ENCODE data around the gene SLC35F2.
"Not testable (repeated sequence)": the region's sequence is repeated elsewhere in the genome, so short reads cannot be mapped to it uniquely, and the experiment has no call there.

Gene SLC35F2

GRCh38 chr11:107864591-107864990, 6.0 kb upstream of the SLC35F2 start:
- no peak for TF ChIP-seq CTCF (IDR thresholded peaks at IDR 0.05; ENCODE audit: insufficient read depth, low read length, poor library complexity, severe bottlenecking)
- no peak overlapping the region for H3K4me3 ChIP-seq (replicated peaks; ENCODE audit: low read depth, low read length)
- no peaks in the 10 kb centered on the region for H3K36me3 ChIP-seq (ENCODE audit: control insufficient read depth, insufficient read depth, low read length)
- H3K27me3 ChIP-seq (replicated peaks; ENCODE audit: control insufficient read depth, insufficient read depth, low read length), result no peaks in the 10 kb centered on the region
- DNase-seq (ENCODE audit: extremely low read depth, insufficient read length), result no peak

GRCh38 chr11:107860688-107861087, 2.1 kb upstream of the SLC35F2 start:
- no peak for DNase-seq (ENCODE audit: extremely low read depth, insufficient read length)
- Histone ChIP-seq H3K4me3 (replicated peaks; ENCODE audit: low read depth, low read length) (no peak overlapping the region), H3K27me3 (replicated peaks; ENCODE audit: control insufficient read depth, insufficient read depth, low read length) (no peaks in the 10 kb centered on the region), H3K36me3 (ENCODE audit: control insufficient read depth, insufficient read depth, low read length) (no peaks in the 10 kb centered on the region)
- no peak for TF ChIP-seq CTCF (IDR thresholded peaks at IDR 0.05; ENCODE audit: insufficient read depth, low read length, poor library complexity, severe bottlenecking)

- not testable (repeated sequence) for H3K4me3 ChIP-seq (replicated peaks; ENCODE audit: low read depth, low read length); H3K36me3 ChIP-seq (ENCODE audit: control insufficient read depth, insufficient read depth, low read length); H3K27me3 ChIP-seq (replicated peaks; ENCODE audit: control insufficient read depth, insufficient read depth, low read length); DNase-seq (ENCODE audit: extremely low read depth, insufficient read length)
Observed at GRCh38 chr11:107860240-107860620, 1.6 kb upstream of the SLC35F2 start.

GRCh38 chr11:107859459-107860239, 1.1 kb upstream of the SLC35F2 start:
- Histone ChIP-seq H3K4me3 (replicated peaks; ENCODE audit: low read depth, low read length) (peak overlapping the region; percentile 97), H3K36me3 (ENCODE audit: control insufficient read depth, insufficient read depth, low read length) (no peaks in the 10 kb centered on the region), H3K27me3 (replicated peaks; ENCODE audit: control insufficient read depth, insufficient read depth, low read length) (no peaks in the 10 kb centered on the region)
- no peak for TF ChIP-seq CTCF (IDR thresholded peaks at IDR 0.05; ENCODE audit: insufficient read depth, low read length, poor library complexity, severe bottlenecking)
- peak; percentile 68 for DNase-seq (ENCODE audit: extremely low read depth, insufficient read length)

- DNase-seq (ENCODE audit: extremely low read depth, insufficient read length), result no peak
- no peaks in the 10 kb centered on the region for H3K36me3 ChIP-seq (ENCODE audit: control insufficient read depth, insufficient read depth, low read length)
- H3K27me3 ChIP-seq (replicated peaks; ENCODE audit: control insufficient read depth, insufficient read depth, low read length), result no peaks in the 10 kb centered on the region
- peak overlapping the region; percentile 97 for H3K4me3 ChIP-seq (replicated peaks; ENCODE audit: low read depth, low read length)
- no peak for TF ChIP-seq CTCF (IDR thresholded peaks at IDR 0.05; ENCODE audit: insufficient read depth, low read length, poor library complexity, severe bottlenecking)
Observed at GRCh38 chr11:107857550-107858216, 904 bp downstream of the SLC35F2 start.

GRCh38 chr11:107856981-107857517, 1.5 kb downstream of the SLC35F2 start:
- no peak for DNase-seq (ENCODE audit: extremely low read depth, insufficient read length)
- Histone ChIP-seq H3K36me3 (ENCODE audit: control insufficient read depth, insufficient read depth, low read length) (no peaks in the 10 kb centered on the region), H3K4me3 (replicated peaks; ENCODE audit: low read depth, low read length) (peak overlapping the region; percentile 97), H3K27me3 (replicated peaks; ENCODE audit: control insufficient read depth, insufficient read depth, low read length) (no peaks in the 10 kb centered on the region)
- no peak for TF ChIP-seq CTCF (IDR thresholded peaks at IDR 0.05; ENCODE audit: insufficient read depth, low read length, poor library complexity, severe bottlenecking)
